Activated CD8-positive, alpha-beta memory T cell treated with anti-CD3 and anti-CD28 coated beads for 24 hours (primary cell): Measurements from ENCODE around the gene CCDC86.
"Not testable (repeated sequence)": the region's sequence is repeated elsewhere in the genome, so short reads cannot be mapped to it uniquely, and the experiment has no call there.

ENCODE experiments used
- DNase-seq: peaks from one replicate; pipeline ENCODE4 v3.0.0-alpha.2; 2020

CCDC86 gene, protein sequence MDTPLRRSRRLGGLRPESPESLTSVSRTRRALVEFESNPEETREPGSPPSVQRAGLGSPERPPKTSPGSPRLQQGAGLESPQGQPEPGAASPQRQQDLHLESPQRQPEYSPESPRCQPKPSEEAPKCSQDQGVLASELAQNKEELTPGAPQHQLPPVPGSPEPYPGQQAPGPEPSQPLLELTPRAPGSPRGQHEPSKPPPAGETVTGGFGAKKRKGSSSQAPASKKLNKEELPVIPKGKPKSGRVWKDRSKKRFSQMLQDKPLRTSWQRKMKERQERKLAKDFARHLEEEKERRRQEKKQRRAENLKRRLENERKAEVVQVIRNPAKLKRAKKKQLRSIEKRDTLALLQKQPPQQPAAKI

GRCh38 chr11:60841797-60842667, at the start of gene CCDC86:
CCDC86 (plus strand) TSS chr11:60842113; CDS start chr11:60842125, 12 bp downstream.
- DNase-seq: peak; percentile 100

- no peak for DNase-seq
Measured at GRCh38 chr11:60792521-60792920, 49.4 kb upstream of the CCDC86 start.

GRCh38 chr11:60795291-60795690, 46.6 kb upstream of the CCDC86 start:
- no peak for DNase-seq

DNA sequence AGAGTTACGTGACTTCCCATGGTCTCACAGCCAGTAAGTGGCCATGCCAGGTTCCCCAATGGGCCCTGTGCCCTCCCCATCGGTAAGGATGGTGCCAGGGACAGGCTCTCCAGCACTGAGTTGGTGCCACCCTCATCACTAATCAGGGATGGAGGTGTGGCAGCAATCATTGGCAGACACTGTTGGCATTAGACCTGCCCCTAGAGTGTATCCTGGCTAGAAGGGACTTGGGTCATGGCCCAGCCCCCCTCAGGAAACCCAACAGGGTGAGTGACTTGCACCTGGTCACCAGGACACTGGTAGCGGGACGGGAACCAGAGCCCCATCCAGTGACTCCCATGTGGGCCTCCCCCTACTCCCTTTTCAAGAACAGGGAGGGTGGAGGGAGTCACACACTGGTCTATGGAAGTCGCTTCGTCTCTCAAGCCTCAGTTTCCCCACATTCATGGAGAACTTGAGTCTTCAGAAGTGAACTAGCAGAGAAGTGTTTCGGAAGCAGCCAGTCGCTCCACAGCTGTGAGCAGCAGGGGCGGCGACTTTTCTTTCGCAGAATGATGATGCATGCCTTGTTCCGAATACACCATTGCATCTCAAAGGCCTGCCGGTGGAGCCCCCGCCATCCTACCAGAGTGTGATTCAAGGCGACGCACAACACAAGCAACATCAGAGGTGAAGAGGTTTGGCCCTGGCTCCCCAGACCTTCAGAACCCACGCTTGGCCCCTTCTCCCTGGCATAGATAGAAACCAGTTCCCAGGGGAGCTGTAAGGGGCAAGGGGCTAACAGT, 43.9 kb upstream of the CCDC86 start:
- DNase-seq: no peak

GRCh38 chr11:60798631-60799030, 43.3 kb upstream of the CCDC86 start:
- no peak for DNase-seq

DNA sequence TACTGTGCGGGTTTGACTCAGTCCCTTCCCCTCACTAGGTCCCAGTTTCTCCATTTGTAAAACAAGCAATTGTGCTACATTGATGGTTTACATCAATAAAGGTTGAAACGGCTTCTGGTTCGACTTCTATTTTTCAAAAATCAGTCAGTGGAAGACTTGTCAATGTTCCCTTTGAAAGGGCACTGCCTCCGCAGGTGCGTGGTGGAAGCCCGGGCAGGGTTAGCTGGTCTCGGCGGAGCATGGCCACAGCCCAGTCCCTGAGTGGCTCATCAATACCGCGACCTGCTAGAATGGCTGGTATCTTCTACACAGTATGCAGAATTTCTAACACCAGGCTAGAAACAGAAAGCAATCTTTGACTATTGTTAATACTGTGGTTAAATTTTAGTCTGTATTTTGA, 40.7 kb upstream of the CCDC86 start:
- DNase-seq: no peak

DNA sequence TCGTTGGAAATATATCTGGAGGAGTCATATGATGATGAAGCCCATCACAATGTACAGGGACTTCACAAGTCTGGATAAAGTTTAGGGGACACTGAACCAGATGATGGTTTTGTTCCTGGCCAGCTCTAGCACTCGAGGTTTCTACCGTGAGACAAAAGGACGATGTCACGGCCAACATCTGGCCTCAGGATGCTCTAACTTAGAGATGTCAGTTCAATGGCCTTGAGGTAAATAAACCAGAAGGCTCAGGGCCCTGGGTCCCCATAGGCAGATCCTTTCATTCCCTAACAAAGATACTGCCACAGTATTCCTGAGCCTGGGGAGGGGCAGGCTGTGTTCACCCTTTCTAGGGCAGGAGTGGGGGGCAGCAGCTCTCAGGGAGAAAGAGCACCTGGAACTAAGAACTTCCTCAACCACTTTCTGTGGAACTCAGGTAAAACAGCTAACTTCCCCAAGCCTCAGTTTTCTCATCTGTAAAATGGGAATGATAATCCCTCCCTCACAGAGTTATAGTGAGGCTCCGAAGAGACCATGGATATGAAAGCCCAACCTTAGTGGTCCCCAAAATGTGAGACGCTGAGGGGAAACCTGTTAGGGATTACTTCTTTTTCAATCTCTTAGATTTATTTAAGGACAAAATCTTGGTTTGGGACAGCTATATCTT, 38.5 kb upstream of the CCDC86 start:
- DNase-seq: no peak

- DNase-seq: no peak
Measured at GRCh38 chr11:60809249-60809648, 32.7 kb upstream of the CCDC86 start.

- DNase-seq: no peak
Measured at GRCh38 chr11:60809691-60810090, 32.2 kb upstream of the CCDC86 start.

DNA sequence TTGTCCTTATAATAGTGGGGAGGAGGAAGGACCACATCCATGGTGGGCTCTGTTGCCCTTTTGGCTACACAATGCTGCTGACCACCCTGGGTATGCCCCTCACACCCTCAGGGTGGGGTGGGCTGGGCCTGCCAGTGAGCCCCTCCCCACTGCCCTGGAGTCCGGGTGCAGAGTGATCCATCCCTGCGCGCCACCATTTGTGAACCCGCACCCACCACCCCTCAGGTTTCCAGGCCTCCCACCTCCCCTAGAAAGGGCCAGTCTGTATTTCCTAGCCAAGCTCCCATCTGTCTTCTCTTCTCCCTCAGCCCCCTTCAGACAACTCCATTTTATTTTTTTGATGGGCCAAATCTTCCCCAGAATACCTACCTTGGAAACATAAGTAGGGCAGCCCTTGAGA, 31.8 kb upstream of the CCDC86 start:
- DNase-seq: no peak

DNA sequence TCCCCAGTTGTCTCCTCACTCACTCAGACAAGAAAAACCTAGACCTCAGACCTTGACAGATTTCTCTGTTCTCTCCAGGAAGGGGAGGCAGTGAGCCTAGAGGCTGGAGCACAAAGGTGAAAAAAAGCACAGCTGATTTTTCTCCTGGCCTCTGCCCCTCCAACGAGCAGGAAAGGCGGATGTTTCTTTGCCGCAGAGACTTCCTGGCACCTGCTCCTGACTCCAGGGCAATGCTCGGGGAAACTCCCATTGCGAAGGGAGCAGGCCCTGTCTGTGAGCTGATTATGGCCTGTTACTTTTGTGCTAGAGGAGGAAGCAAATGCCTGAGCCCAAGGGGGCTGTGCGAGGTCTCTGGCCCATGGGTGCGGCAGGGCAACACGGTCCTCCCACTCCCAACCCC, 31.3 kb upstream of the CCDC86 start:
- DNase-seq: no peak

DNA sequence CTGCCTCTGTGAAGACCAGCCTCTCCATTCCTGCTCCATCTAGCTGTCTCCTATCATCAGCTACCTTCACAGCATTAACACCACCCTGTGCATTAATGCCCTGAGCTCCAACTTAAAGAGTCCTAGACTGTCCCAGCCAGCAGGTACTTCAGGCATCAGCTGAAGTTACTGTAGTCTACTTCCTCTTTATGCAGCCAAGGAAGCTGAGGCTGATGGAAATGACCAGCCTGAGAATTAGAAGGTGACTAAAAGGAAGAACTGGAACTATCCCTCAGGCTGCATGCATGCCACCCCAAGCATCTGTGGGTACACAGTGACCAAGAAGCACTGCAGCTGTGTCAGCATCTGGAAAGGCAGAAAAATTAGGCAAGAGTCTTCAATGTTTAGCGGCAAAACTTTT, 28.6 kb upstream of the CCDC86 start:
- no peak for DNase-seq

DNA sequence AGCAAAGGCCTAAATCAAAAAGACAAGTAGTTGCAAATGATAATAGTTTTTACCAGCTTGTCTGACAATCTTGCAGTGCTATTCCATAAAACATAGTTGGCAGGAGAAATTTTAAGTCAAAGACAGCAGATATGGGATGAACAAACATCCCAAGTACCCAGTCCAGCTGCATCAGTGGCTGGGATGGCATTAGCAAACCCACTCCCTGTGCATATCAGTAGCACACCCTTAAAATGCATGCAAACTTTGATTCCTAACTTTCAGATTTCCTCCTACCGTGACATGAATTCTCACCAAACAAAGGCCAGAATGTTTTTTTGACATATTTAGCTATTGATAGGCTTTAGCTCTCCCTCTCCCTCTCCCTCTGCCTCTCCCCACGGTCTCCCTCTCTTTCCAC, 27.8 kb upstream of the CCDC86 start:
- no peak for DNase-seq

DNA sequence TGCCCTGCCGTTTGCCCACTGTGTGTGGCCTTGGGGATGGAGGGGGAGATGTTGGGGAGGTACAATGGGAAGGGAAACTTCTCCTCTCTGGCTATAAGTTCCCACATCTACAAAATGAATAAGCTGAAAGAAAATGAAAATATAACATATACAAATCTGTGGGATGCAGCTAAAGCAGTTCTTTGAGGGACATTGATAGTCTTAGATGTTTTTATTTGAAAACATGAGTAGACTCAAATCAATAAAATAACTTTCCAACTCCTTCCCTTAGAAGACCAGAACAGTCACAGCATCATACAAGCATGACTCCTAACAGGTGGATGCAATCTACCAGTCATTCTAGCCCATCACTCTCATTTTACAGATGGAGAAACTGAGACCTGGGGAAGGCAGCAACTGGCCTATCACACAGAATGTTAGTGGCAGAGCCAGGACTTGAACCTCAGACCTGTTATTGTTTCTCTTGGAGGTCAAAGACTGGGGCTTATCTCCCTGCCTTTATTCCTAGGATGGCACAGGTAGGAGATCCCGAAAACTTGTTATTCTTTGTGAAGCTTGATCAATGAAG, 25.2 kb upstream of the CCDC86 start:
- no peak for DNase-seq

- DNase-seq: no peak
Measured at GRCh38 chr11:60818057-60818456, 23.9 kb upstream of the CCDC86 start.

DNA sequence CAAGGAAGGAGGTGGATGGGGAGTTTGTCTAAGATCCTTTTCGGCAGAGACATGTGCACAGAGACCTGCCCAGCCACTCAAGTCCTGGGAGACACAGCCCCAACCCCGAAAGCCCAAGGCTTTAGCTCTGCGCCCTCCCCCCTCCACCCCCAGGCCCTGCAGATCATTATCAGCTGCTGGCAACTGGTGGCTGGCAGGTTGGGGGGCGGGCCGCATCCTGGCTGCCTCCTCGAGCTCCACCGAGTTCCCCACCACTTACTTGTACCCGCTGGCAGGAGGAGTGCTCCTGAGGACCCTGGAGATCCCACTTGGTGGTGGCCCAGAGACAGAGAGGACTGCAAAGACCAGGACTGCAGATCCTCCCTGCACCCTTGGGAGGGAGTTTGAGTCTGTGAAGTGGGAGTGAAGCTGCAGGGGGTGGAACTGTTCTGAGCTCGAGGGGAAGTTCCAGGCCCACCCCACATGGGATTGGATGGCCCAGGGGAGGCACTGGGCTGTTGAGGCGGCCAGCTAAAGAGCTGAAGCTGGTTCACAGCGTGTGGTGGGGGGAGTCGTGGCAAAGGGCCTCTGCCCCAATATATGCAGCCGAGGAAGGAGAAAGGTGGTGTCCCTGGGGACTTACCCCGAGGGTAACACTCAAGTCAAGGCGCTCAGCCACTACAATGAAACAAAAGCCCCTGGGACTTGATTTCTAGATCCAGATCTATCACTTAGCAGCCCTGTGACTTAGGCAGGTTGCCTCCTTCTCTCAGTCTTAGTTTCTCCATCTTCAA, 19.9 kb upstream of the CCDC86 start:
- DNase-seq: no peak

- not testable (repeated sequence) for DNase-seq
Measured at GRCh38 chr11:60823745-60824306, 18.1 kb upstream of the CCDC86 start.

GRCh38 chr11:60825118-60825517, 16.8 kb upstream of the CCDC86 start:
- DNase-seq: no peak

GRCh38 chr11:60825790-60826189, 16.1 kb upstream of the CCDC86 start:
- DNase-seq: no peak

DNA sequence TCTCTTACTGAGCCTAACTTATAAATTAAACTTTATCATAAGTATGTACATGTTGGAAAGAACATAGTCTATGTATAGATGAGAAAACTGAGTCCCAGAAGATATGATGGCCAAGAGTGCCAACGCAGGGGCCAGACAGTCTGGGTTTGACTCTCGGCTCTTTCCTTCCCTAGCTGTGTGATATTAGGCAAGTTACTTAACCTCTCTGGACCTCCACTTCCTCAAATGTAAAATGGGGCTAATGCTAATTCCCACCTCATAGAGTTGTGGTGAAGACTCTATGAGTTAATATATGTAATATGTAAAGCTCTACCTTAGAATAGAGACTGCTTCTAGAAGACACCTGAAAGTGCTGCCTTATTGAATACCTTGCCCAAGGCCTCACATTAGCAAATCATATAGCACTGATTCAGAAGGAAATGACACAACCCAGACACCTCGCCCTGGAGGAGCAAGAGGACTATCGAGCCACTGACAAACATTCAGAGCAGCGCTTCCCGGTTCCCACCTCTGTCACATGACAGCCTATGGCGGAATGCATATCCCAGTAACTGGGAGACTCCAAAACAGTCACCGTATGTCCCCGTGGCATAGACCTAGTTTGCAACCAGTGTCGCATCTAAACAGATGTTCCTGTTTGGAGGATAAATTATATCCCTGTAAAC, 11.3 kb upstream of the CCDC86 start:
- DNase-seq: no peak

DNA sequence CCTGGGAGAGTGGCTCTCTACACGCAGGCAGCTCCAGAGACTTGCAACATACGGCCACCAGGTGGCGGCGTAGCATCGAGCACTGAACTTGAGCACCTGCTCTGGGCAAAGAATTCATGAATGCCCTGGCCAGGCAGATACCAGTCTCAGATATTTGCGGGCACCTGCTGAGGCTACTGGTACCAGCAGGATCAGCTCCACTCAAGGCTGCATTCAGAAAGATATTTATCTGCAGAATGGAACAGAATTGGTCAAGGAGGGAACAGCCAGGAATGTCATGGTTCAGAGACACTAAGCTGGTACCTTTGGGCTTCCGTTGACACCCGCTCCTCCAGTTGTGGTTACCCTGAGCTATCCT, 10.8 kb upstream of the CCDC86 start:
- peak; percentile 91 for DNase-seq
